Naive thymus-derived CD8-positive, alpha-beta T cell (primary cell): Measurements from ENCODE around the gene TBC1D25. TPM values are rescaled to one million over a fixed set of nuclear protein-coding genes. Genes with fewer than 3 reads are reported as not detected.

ENCODE experiments used
- polyA plus RNA-seq, 3 donors: library from polyadenylated mRNA; unstranded; fragments of 300-500 nt; fragmentation: Illumina TruSeq; gene quantifications; one replicate each; pipeline ENCODE4 v1.2.3, GENCODE V29; 2021
- total RNA-seq, 8 experiments: library from RNA in 2 of 8; stranded (reverse) in 2 of 8; gene quantifications; one replicate each; pipeline ENCODE4 v1.2.3 and lab custom pipeline; 2021 to 2026

Gene TBC1D25
- total and polyA plus RNA-seq, 5 experiments from 2014 or later, result 14.3 to 25.9 (median 19.3) TPM

Other genes starting within 250 kb of the TBC1D25 start
- gene SSX3, start 183.0 kb upstream of the TBC1D25 start, total RNA-seq, result not detected
- not detected for gene SSX3, start 183.0 kb upstream of the TBC1D25 start, polyA plus RNA-seq
- not detected for gene SSX4, start 156.2 kb upstream of the TBC1D25 start, total RNA-seq
- gene SSX4, start 156.2 kb upstream of the TBC1D25 start, polyA plus RNA-seq, result not detected
- not detected for gene SSX4B, start 127.8 kb upstream of the TBC1D25 start, total RNA-seq
- not detected for gene SSX4B, start 127.8 kb upstream of the TBC1D25 start, polyA plus RNA-seq
- 10 to 100 TPM; 17.0 to 18.2 TPM for gene SLC38A5, start 69.5 kb upstream of the TBC1D25 start, total RNA-seq
- gene SLC38A5, start 69.5 kb upstream of the TBC1D25 start, polyA plus RNA-seq, result 10 to 100 TPM; 11.9 to 18.6 (median 14.0) TPM
- gene FTSJ1, start 63.5 kb upstream of the TBC1D25 start, total RNA-seq, result 10 to 100 TPM; 50.6 to 53.0 TPM
- gene FTSJ1, start 63.5 kb upstream of the TBC1D25 start, polyA plus RNA-seq, result 10 to 100 TPM; 61.5 to 63.4 (median 62.3) TPM
- gene PORCN, start 30.7 kb upstream of the TBC1D25 start, total RNA-seq, result 10 to 100 TPM; 18.1 to 18.2 TPM
- gene PORCN, start 30.7 kb upstream of the TBC1D25 start, polyA plus RNA-seq, result 10 to 100 TPM; 10.4 to 14.9 (median 12.9) TPM
- 10 to 100 TPM; 30.7 to 36.9 TPM for gene EBP, start 17.9 kb upstream of the TBC1D25 start, total RNA-seq
- gene EBP, start 17.9 kb upstream of the TBC1D25 start, polyA plus RNA-seq, result 10 to 100 TPM; 77.0 to 88.8 (median 85.2) TPM
- 100 to 1,000 TPM; 204 to 209 TPM for gene RBM3, start 34.8 kb downstream of the TBC1D25 start, total RNA-seq
- gene RBM3, start 34.8 kb downstream of the TBC1D25 start, polyA plus RNA-seq, result 100 to 1,000 TPM; 206 to 235 (median 235) TPM
- 10 to 100 TPM; 49.5 to 51.5 TPM for gene WDR13, start 57.8 kb downstream of the TBC1D25 start, total RNA-seq
- 10 to 100 TPM; 32.2 to 45.5 (median 40.6) TPM for gene WDR13, start 57.8 kb downstream of the TBC1D25 start, polyA plus RNA-seq
- 10 to 100 TPM; 98.4 to 99.7 TPM for gene WAS, start 144.1 kb downstream of the TBC1D25 start, total RNA-seq
- gene WAS, start 144.1 kb downstream of the TBC1D25 start, polyA plus RNA-seq, result 10 to 100 TPM; 13.9 to 25.1 (median 19.7) TPM
- gene SUV39H1, start 157.0 kb downstream of the TBC1D25 start, total RNA-seq, result 1 to 10 TPM; 9.4 to 9.8 TPM
- 10 to 100 TPM in 2 of 3 donors, 1 to 10 TPM in 1; 9.8 to 13.9 (median 10.2) TPM for gene SUV39H1, start 157.0 kb downstream of the TBC1D25 start, polyA plus RNA-seq
- not detected for gene GLOD5, start 222.0 kb downstream of the TBC1D25 start, total RNA-seq
- gene GLOD5, start 222.0 kb downstream of the TBC1D25 start, polyA plus RNA-seq, result not detected
- not detected for gene GATA1, start 246.9 kb downstream of the TBC1D25 start, total RNA-seq
- gene GATA1, start 246.9 kb downstream of the TBC1D25 start, polyA plus RNA-seq, result not detected